ENCODE measurements around the gene TERB2.
"Not testable (repeated sequence)": the region's sequence is repeated elsewhere in the genome, so short reads cannot be mapped to it uniquely, and the experiment has no call there.

GRCh38 chr15:44976183-44976582, 19.7 kb downstream of the TERB2 start:
- not testable (repeated sequence) for TF ChIP-seq POLR2A (IDR thresholded peaks at IDR 0.05; ENCODE audit: low read length); GATA1 (IDR thresholded peaks at IDR 0.05; ENCODE audit: low read depth, low read length)

Data from erythroblast (primary cell).